IMR-90 (cell line): Measurements from ENCODE around the gene SPP1. TPM values are rescaled to one million over a fixed set of nuclear protein-coding genes. Genes with fewer than 3 reads are reported as not detected.

Experiments
- ATAC-seq: fragments of 200-7000 bp; cut with Tn5 transposase; 2 replicates; pipeline ENCODE4 v1.9.1; 2020; ENCODE audit warnings: low read depth, mild to moderate bottlenecking, moderate library complexity
- BruUV-seq: library from RNA; stranded (reverse); fragments of 400-500 nt; replicated peaks from 2 replicates; lab custom pipeline; 2021; lab: Mats Ljungman, UMichigan
- CTCF ChIA-PET: fragments of 300-600 bp; formaldehyde crosslinking; extraction: SDS; loops from one replicate; lab custom pipeline; 2021; ENCODE audit warnings: antibody characterized with exemption; lab: Yijun Ruan, JAX
- POLR2A ChIA-PET: fragments of 300-600 bp; sonication (Branson Sonifier 250); formaldehyde crosslinking; loops from one replicate; lab custom pipeline; 2022; ENCODE audit warnings: antibody characterized with exemption; ENCODE audit not compliant: unreplicated experiment; lab: Charles Lee
- DNase-seq: peaks from one replicate; pipeline ENCODE4 v3.0.0; 2013
- H2AFZ ChIP-seq: replicated peaks from 2 replicates; pipeline ENCODE3; 2013; ENCODE audit warnings: low read length, mild to moderate bottlenecking; ENCODE audit not compliant: poor library complexity
- H2AK5ac ChIP-seq: 2 replicates; pipeline ENCODE4 v1.6.1; 2013; ENCODE audit warnings: low read depth, low read length, inconsistent platforms
- H2AK9ac ChIP-seq: replicated peaks from 2 replicates; pipeline ENCODE3; 2013; ENCODE audit warnings: mild to moderate bottlenecking, low read depth, low read length, moderate library complexity; ENCODE audit not compliant: poor library complexity
- H2BK120ac ChIP-seq: 2 replicates; pipeline ENCODE4 v1.6.1; 2013; ENCODE audit warnings: low read depth, low read length, inconsistent platforms
- H2BK15ac ChIP-seq: 3 replicates; pipeline ENCODE4 v1.6.1; 2013; ENCODE audit warnings: low read depth, low read length, inconsistent platforms
- H2BK20ac ChIP-seq: 2 replicates; pipeline ENCODE4 v1.6.1; 2013; ENCODE audit warnings: low read depth, mild to moderate bottlenecking, inconsistent platforms, low read length, moderate library complexity
- H2BK5ac ChIP-seq: 2 replicates; pipeline ENCODE4 v1.6.1; 2013; ENCODE audit warnings: mild to moderate bottlenecking, low read depth, low read length, inconsistent platforms; ENCODE audit not compliant: poor library complexity, severe bottlenecking
- H3K14ac ChIP-seq: replicated peaks from 2 replicates; pipeline ENCODE4 v1.6.1; 2013; ENCODE audit warnings: low read depth, low read length, inconsistent platforms
- H3K18ac ChIP-seq: 2 replicates; pipeline ENCODE4 v1.6.1; 2013; ENCODE audit warnings: low read depth, low read length, control low read depth
- H3K23ac ChIP-seq: 2 replicates; pipeline ENCODE4 v1.6.1; 2013; ENCODE audit warnings: low read depth, low read length, inconsistent platforms
- H3K27ac ChIP-seq: 2 replicates; pipeline ENCODE4 v1.5.1; 2013; ENCODE audit warnings: mild to moderate bottlenecking, control low read depth, low read length; ENCODE audit not compliant: insufficient read depth
- H3K27me3 ChIP-seq: 2 replicates; pipeline ENCODE4 v1.6.1; 2013; ENCODE audit warnings: low read length; ENCODE audit not compliant: control insufficient read depth, insufficient read depth
- H3K36me3 ChIP-seq: 2 replicates; pipeline ENCODE4 v1.6.1; 2013; ENCODE audit warnings: low read length, mixed read lengths; ENCODE audit not compliant: control insufficient read depth, insufficient read depth
- H3K4ac ChIP-seq: 2 replicates; pipeline ENCODE4 v1.6.1; 2013; ENCODE audit warnings: low read depth, low read length, inconsistent platforms
- H3K4me1 ChIP-seq: 2 replicates; pipeline ENCODE4 v1.6.1; 2013; ENCODE audit warnings: low read length, mixed read lengths; ENCODE audit not compliant: control insufficient read depth, insufficient read depth
- H3K4me2 ChIP-seq: 2 replicates; pipeline ENCODE4 v1.6.1; 2013; ENCODE audit warnings: low read depth, mild to moderate bottlenecking, control low read depth, low read length, moderate library complexity
- H3K4me3 ChIP-seq: 2 replicates; pipeline ENCODE4 v1.5.1; 2013; ENCODE audit warnings: low read depth, mild to moderate bottlenecking, control low read depth, low read length, moderate library complexity; ENCODE audit not compliant: insufficient read depth
- H3K56ac ChIP-seq: 2 replicates; pipeline ENCODE4 v1.6.1; 2013; ENCODE audit warnings: low read length, inconsistent platforms; ENCODE audit not compliant: insufficient read depth; ENCODE audit errors: extremely low read depth
- H3K79me1 ChIP-seq, 2 experiments: 2 replicates each; pipeline ENCODE4 v1.6.1; 2013; ENCODE audit warnings: low read length in 2 of 2, inconsistent platforms in 1 of 2, low read depth in 1 of 2
- H3K9ac ChIP-seq: 2 replicates; pipeline ENCODE4 v1.6.1; 2013; ENCODE audit warnings: low read depth, low read length, control low read depth
- H3K9me1 ChIP-seq: 2 replicates; pipeline ENCODE4 v1.6.1; 2013; ENCODE audit warnings: low read length, inconsistent platforms; ENCODE audit not compliant: insufficient read depth
- H3K9me3 ChIP-seq: 2 replicates; pipeline ENCODE4 v1.6.1; 2013; ENCODE audit warnings: low read length; ENCODE audit not compliant: control insufficient read depth, insufficient read depth
- H4K20me1 ChIP-seq: 2 replicates; pipeline ENCODE4 v1.6.1; 2013; ENCODE audit warnings: low read length, inconsistent platforms; ENCODE audit not compliant: insufficient read depth
- H4K5ac ChIP-seq: 2 replicates; pipeline ENCODE4 v1.6.1; 2013; ENCODE audit warnings: mild to moderate bottlenecking, low read depth, low read length, control low read depth
- H4K8ac ChIP-seq, 2 experiments: 2 replicates each; pipeline ENCODE4 v1.6.1; 2013; ENCODE audit warnings: low read depth in 2 of 2, low read length in 2 of 2, control low read depth in 1 of 2, inconsistent platforms in 1 of 2
- H4K91ac ChIP-seq: 2 replicates; pipeline ENCODE4 v1.6.1; 2013; ENCODE audit warnings: low read depth, low read length, inconsistent platforms; ENCODE audit not compliant: insufficient read depth
- BHLHE40 ChIP-seq: fragments of 150-350 bp; IDR thresholded peaks from 2 replicates; pipeline ENCODE4 v1.6.1; 2016; ENCODE audit warnings: mild to moderate bottlenecking, low read depth, low read length
- CEBPB ChIP-seq: IDR thresholded peaks from 2 replicates; pipeline ENCODE4 v1.6.1; 2012; ENCODE audit warnings: low read depth, low read length, improper control_type of control experiment
- CHD1 ChIP-seq: IDR thresholded peaks from 2 replicates; pipeline ENCODE4 v1.6.1; 2012; ENCODE audit warnings: low read depth, low read length, improper control_type of control experiment
- FOS ChIP-seq: fragments of 150-350 bp; IDR thresholded peaks from 2 replicates; pipeline ENCODE4 v1.6.1; 2016; ENCODE audit warnings: low read depth, low read length
- MAFK ChIP-seq: IDR thresholded peaks from 2 replicates; pipeline ENCODE4 v1.6.1; 2012; ENCODE audit warnings: low read depth, low read length, improper control_type of control experiment
- MAZ ChIP-seq: IDR thresholded peaks from 2 replicates; pipeline ENCODE4 v1.6.1; 2012; ENCODE audit warnings: low read depth, mild to moderate bottlenecking, low read length, improper control_type of control experiment, moderate library complexity, borderline replicate concordance
- MXI1 ChIP-seq: IDR thresholded peaks from 2 replicates; pipeline ENCODE4 v1.6.1; 2012; ENCODE audit warnings: low read depth, mild to moderate bottlenecking, low read length, moderate library complexity, borderline replicate concordance
- NFE2L2 ChIP-seq: fragments of 150-350 bp; IDR thresholded peaks from 2 replicates; pipeline ENCODE4 v1.6.1; 2016; ENCODE audit warnings: low read depth, mild to moderate bottlenecking, low read length
- POLR2A ChIP-seq: IDR thresholded peaks from 2 replicates; pipeline ENCODE4 v1.6.1; 2012; ENCODE audit warnings: mild to moderate bottlenecking, low read depth, low read length
- RCOR1 ChIP-seq: IDR thresholded peaks from 2 replicates; pipeline ENCODE4 v1.6.1; 2012; ENCODE audit warnings: mild to moderate bottlenecking, low read length, improper control_type of control experiment; ENCODE audit not compliant: insufficient replicate concordance
- RFX5 ChIP-seq: IDR thresholded peaks from 2 replicates; pipeline ENCODE4 v1.8.0; 2012; ENCODE audit warnings: low read depth, mild to moderate bottlenecking, low read length, moderate library complexity
- SMC3 ChIP-seq: fragments of 150-350 bp; IDR thresholded peaks from 2 replicates; pipeline ENCODE4 v1.6.1; 2016; ENCODE audit warnings: low read depth, mild to moderate bottlenecking, antibody characterized with exemption, low read length, moderate library complexity
- whole genome bisulfite sequencing, 2 experiments: methylation state at CpG; one replicate each; pipeline versions ENCODE4 v1.1.5 to v1.1.7; 2013; ENCODE audit warnings: missing lambda C conversion rate in 2 of 2; ENCODE audit not compliant: insufficient read length in 1 of 2; ENCODE audit errors: extremely low coverage in 2 of 2; 5-methylcytosine and 5-hydroxymethylcytosine counted together
- dilution Hi-C: fragments of 300-500 bp; cut with HindIII; formaldehyde crosslinking; loops from one replicate; pipeline ENCODE4 v1.14.3; 2018; ENCODE audit warnings: low sequenced_read_pairs; ENCODE audit not compliant: unreplicated experiment
- in situ Hi-C: fragments of 300-500 bp; cut with MboI; formaldehyde crosslinking; loops from 3 replicates; pipeline ENCODE4 v1.14.3; 2019; ENCODE audit warnings: low sequenced_read_pairs, inconsistent platforms, mixed read lengths
- intact Hi-C: fragments of 100-400 bp; cut with micrococcal nuclease; formaldehyde crosslinking; loops from 2 replicates; pipeline ENCODE4 v1.10.0; 2022
- polyA plus RNA-seq, 3 experiments: library from polyadenylated mRNA; depleted of rRNA; stranded (reverse); fragments of >200 nt; gene quantifications; 2 replicates each; pipeline ENCODE4 v1.2.3, GENCODE V29; 2012; ENCODE audit warnings: low replicate concordance in 1 of 3
- total RNA-seq: library from RNA; depleted of rRNA; stranded (reverse); fragments of >200 nt; gene quantifications from 2 replicates; pipeline ENCODE4 v1.2.3, GENCODE V29; 2012
- TF ChIP-seq, protein P1 (sequence below): fragments of 150-350 bp; IDR thresholded peaks from 2 replicates; pipeline ENCODE4 v1.6.1; 2016; ENCODE audit warnings: low read depth, mild to moderate bottlenecking, low read length, moderate library complexity, borderline replicate concordance
- TF ChIP-seq, protein P2 (sequence below): conservative IDR thresholded peaks from 2 replicates; pipeline ENCODE4 v1.5.1; 2012; ENCODE audit warnings: mild to moderate bottlenecking, low read depth, low read length, improper control_type of control experiment
- TF ChIP-seq, protein P3 (sequence below): fragments of 150-350 bp; IDR thresholded peaks from 2 replicates; pipeline ENCODE4 v1.6.1; 2017; ENCODE audit warnings: mild to moderate bottlenecking, antibody characterized with exemption, low read length, low read depth

SPP1 gene
- total and polyA plus RNA-seq, 2 of the 4 experiments (the other 2 are of a cell fraction): 0.18 to 0.50 TPM

DNA sequence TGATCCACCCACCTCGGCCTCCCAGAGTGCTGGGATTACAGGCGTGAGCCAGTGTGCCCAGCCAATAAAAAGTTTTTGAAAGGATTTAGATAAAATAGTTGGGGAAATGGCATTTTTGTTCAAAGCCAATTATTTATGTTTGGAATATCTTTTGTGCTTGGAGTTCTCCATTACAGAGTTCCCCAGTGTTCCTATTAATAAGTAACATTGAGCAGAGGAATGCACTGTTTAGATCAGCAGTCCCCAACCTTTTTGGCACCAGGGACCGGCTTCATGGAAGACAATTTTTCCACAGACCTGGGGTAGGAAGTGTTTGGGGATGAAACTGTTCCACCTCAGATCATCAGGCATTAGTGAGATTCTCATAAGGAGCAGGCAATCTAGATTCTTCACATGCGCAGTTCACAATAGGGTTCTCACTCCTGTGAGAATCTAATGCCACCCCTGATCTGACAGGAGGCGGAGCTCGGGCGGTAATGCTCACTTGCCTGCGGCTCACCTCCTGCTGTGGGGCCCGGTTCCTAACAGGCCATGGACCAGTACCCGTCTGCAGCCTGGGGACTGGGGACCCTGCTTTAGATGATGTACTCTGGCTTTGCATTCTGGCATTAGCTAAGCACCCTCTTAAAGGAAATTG, 40.3 kb downstream of the SPP1 start:
- ChIA-PET CTCF (no interaction called here), POLR2A (no interaction called here)
- intact Hi-C loops (no loop called here), in situ Hi-C loops (no loop called here), dilution Hi-C loops (no loop called here)
- H2BK15ac ChIP-seq: peak overlapping the region; percentile 44; the same call in 1 of the 3 replicates
- H3K4me3 ChIP-seq: no peak overlapping the region
- H3K9ac ChIP-seq: no peak overlapping the region
- H3K27ac ChIP-seq: no peak overlapping the region
- H3K36me3 ChIP-seq: peaks cover 3% of the 10 kb centered on the region
- no peak overlapping the region; the same call in 1 of the 2 replicates for H4K91ac ChIP-seq
- no peak overlapping the region for H3K4me2 ChIP-seq
- no peak overlapping the region for H3K56ac ChIP-seq
- 0 out of 2 replicates have a peak overlapping the region, but pooled peaks have one; percentile 19 for H3K14ac ChIP-seq
- H2AK9ac ChIP-seq: no peak overlapping the region
- DNase-seq (no peak), ATAC-seq (no peak)
- peaks cover 43 to 71% of the 10 kb centered on the region in 2 experiments for H3K79me1 ChIP-seq
- H2AFZ ChIP-seq: no peak overlapping the region
- no peak overlapping the region; the same call in 1 of the 2 replicates for H2BK20ac ChIP-seq
- H3K4me1 ChIP-seq: peaks cover 18% of the 10 kb centered on the region
- H3K18ac ChIP-seq: peak overlapping the region; percentile 30; the same call in 1 of the 2 replicates
- peak overlapping the region; percentile 35 for H2BK5ac ChIP-seq
- H3K23ac ChIP-seq: peak overlapping the region; percentile 38; the same call in 1 of the 2 replicates
- peak overlapping the region; percentile 38 for H3K4ac ChIP-seq
- WGBS, 2 experiments: 93% methylated on average over 3 of the region's 10 CpGs; no CpG with 5 or more reads in 1 of the 2 experiments
- H3K27me3 ChIP-seq: no peaks in the 10 kb centered on the region
- no peak overlapping the region for H4K5ac ChIP-seq
- H3K9me1 ChIP-seq: peaks cover 26% of the 10 kb centered on the region
- no peaks in the 10 kb centered on the region for H3K9me3 ChIP-seq
- no peak overlapping the region for H2AK5ac ChIP-seq
- BruUV-seq: no TSS peak
- H2BK120ac ChIP-seq: peak overlapping the region; percentile 26; the same call in 1 of the 2 replicates
- H4K8ac ChIP-seq: no peak overlapping the region
- peaks cover 30% of the 10 kb centered on the region; the same call in 1 of the 2 replicates for H4K20me1 ChIP-seq
- no peak for TF ChIP-seq MAZ
- TF ChIP-seq, protein P1, sequence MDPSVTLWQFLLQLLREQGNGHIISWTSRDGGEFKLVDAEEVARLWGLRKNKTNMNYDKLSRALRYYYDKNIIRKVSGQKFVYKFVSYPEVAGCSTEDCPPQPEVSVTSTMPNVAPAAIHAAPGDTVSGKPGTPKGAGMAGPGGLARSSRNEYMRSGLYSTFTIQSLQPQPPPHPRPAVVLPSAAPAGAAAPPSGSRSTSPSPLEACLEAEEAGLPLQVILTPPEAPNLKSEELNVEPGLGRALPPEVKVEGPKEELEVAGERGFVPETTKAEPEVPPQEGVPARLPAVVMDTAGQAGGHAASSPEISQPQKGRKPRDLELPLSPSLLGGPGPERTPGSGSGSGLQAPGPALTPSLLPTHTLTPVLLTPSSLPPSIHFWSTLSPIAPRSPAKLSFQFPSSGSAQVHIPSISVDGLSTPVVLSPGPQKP: no peak
- no peak for TF ChIP-seq POLR2A
- TF ChIP-seq BHLHE40: no peak
- TF ChIP-seq RCOR1: no peak
- no peak for TF ChIP-seq RFX5
- no peak for TF ChIP-seq CEBPB
- TF ChIP-seq SMC3: no peak
- no peak for TF ChIP-seq CHD1
- TF ChIP-seq, protein P2, sequence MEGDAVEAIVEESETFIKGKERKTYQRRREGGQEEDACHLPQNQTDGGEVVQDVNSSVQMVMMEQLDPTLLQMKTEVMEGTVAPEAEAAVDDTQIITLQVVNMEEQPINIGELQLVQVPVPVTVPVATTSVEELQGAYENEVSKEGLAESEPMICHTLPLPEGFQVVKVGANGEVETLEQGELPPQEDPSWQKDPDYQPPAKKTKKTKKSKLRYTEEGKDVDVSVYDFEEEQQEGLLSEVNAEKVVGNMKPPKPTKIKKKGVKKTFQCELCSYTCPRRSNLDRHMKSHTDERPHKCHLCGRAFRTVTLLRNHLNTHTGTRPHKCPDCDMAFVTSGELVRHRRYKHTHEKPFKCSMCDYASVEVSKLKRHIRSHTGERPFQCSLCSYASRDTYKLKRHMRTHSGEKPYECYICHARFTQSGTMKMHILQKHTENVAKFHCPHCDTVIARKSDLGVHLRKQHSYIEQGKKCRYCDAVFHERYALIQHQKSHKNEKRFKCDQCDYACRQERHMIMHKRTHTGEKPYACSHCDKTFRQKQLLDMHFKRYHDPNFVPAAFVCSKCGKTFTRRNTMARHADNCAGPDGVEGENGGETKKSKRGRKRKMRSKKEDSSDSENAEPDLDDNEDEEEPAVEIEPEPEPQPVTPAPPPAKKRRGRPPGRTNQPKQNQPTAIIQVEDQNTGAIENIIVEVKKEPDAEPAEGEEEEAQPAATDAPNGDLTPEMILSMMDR: no peak
- no peak for TF ChIP-seq NFE2L2
- TF ChIP-seq MXI1: no peak
- TF ChIP-seq MAFK: no peak
- no peak for TF ChIP-seq FOS
- TF ChIP-seq, protein P3, sequence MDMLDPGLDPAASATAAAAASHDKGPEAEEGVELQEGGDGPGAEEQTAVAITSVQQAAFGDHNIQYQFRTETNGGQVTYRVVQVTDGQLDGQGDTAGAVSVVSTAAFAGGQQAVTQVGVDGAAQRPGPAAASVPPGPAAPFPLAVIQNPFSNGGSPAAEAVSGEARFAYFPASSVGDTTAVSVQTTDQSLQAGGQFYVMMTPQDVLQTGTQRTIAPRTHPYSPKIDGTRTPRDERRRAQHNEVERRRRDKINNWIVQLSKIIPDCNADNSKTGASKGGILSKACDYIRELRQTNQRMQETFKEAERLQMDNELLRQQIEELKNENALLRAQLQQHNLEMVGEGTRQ: no peak
